GM23338 (cell line): Measurements from ENCODE around the gene EQTN. TPM values are rescaled to one million over a fixed set of nuclear protein-coding genes. Genes with fewer than 3 reads are reported as not detected.

Source experiments
- ATAC-seq: fragments of 200-7000 bp; cut with Tn5 transposase; 3 replicates; pipeline ENCODE4 v1.9.1; 2020
- DNase-seq: peaks from one replicate; pipeline ENCODE4 v3.0.0-alpha.2; 2015; ENCODE audit warnings: low spot score
- H2AFZ ChIP-seq: fragments of 200-600 bp; sonication (generic); 2 replicates; pipeline ENCODE4 v1.8.0; 2016; ENCODE audit warnings: antibody characterized with exemption, mild to moderate bottlenecking, moderate library complexity
- H3F3A ChIP-seq: fragments of 200-600 bp; sonication (generic); replicated peaks from 2 replicates; pipeline ENCODE4 v1.8.0; 2017; ENCODE audit warnings: antibody characterized with exemption, mixed run types, low read depth
- H3K27ac ChIP-seq: fragments of 200-600 bp; sonication (generic); 2 replicates; pipeline ENCODE4 v1.6.1; 2016; ENCODE audit warnings: low read depth
- H3K27me3 ChIP-seq: fragments of 200-600 bp; sonication (generic); 2 replicates; pipeline ENCODE4 v1.8.0; 2016; ENCODE audit warnings: mild to moderate bottlenecking, mixed run types, moderate library complexity; ENCODE audit not compliant: insufficient read depth
- H3K36me3 ChIP-seq: fragments of 200-600 bp; sonication (generic); 2 replicates; pipeline ENCODE4 v1.8.0; 2016; ENCODE audit warnings: mild to moderate bottlenecking; ENCODE audit not compliant: insufficient read depth
- H3K4me1 ChIP-seq: fragments of 200-600 bp; sonication (generic); 2 replicates; pipeline ENCODE4 v1.8.0; 2016; ENCODE audit warnings: mild to moderate bottlenecking, moderate library complexity; ENCODE audit not compliant: insufficient read depth
- H3K4me2 ChIP-seq: fragments of 200-600 bp; sonication (generic); 2 replicates; pipeline ENCODE4 v1.7.1; 2017; ENCODE audit warnings: mixed run types
- H3K4me3 ChIP-seq: fragments of 200-600 bp; sonication (generic); 2 replicates; pipeline ENCODE4 v1.6.1; 2016; ENCODE audit warnings: mixed run types
- H3K79me2 ChIP-seq: fragments of 200-600 bp; sonication (generic); replicated peaks from 2 replicates; pipeline ENCODE4 v1.8.0; 2017; ENCODE audit warnings: mild to moderate bottlenecking; ENCODE audit not compliant: insufficient read depth
- H3K9me2 ChIP-seq: fragments of 200-600 bp; sonication (generic); 2 replicates; pipeline ENCODE4 v1.8.0; 2017; ENCODE audit not compliant: insufficient read depth
- H4K20me1 ChIP-seq: fragments of 200-600 bp; sonication (generic); replicated peaks from 2 replicates; pipeline ENCODE4 v1.8.0; 2017; ENCODE audit warnings: mild to moderate bottlenecking; ENCODE audit not compliant: insufficient read depth
- H3K27ac Mint-ChIP-seq: 2 replicates; pipeline ENCODE4 v1.8.0; 2020; ENCODE audit warnings: inconsistent platforms, mild to moderate bottlenecking, moderate library complexity, mixed read lengths
- H3K27me3 Mint-ChIP-seq: 3 replicates; pipeline ENCODE4 v1.8.0; 2022; ENCODE audit warnings: low read depth, mild to moderate bottlenecking, moderate library complexity, mixed read lengths, inconsistent platforms; ENCODE audit not compliant: insufficient read depth, poor library complexity
- H3K36me3 Mint-ChIP-seq: 3 replicates; pipeline ENCODE4 v1.8.0; 2021; ENCODE audit warnings: low read depth, mild to moderate bottlenecking, inconsistent platforms, moderate library complexity, mixed read lengths
- H3K4me1 Mint-ChIP-seq: 3 replicates; pipeline ENCODE4 v1.8.0; 2020; ENCODE audit warnings: mild to moderate bottlenecking, inconsistent platforms, mixed read lengths
- H3K4me3 Mint-ChIP-seq: 3 replicates; pipeline ENCODE4 v1.8.0; 2021; ENCODE audit warnings: moderate library complexity, mild to moderate bottlenecking, inconsistent platforms, mixed read lengths
- H3K9me3 Mint-ChIP-seq: 3 replicates; pipeline ENCODE4 v1.8.0; 2020; ENCODE audit warnings: moderate library complexity, mild to moderate bottlenecking, inconsistent platforms, mixed read lengths
- CREB1 ChIP-seq: fragments of 250-450 bp; sonication (Bioruptor Pico); IDR thresholded peaks from 2 replicates; pipeline ENCODE4 v1.5.0; 2020; ENCODE audit warnings: low read depth, mild to moderate bottlenecking, moderate library complexity
- EZH2 ChIP-seq: fragments of 200-600 bp; sonication (generic); IDR thresholded peaks from one replicate; pipeline ENCODE4 v1.8.0; 2017; ENCODE audit warnings: antibody characterized with exemption, mild to moderate bottlenecking, low read depth; ENCODE audit not compliant: unreplicated experiment
- EZH2phosphoT487 ChIP-seq: fragments of 200-600 bp; sonication (generic); IDR thresholded peaks from one replicate; pipeline ENCODE4 v1.8.1; 2018; ENCODE audit warnings: antibody characterized with exemption; ENCODE audit not compliant: unreplicated experiment
- JUNB ChIP-seq: IDR thresholded peaks from one replicate; pipeline ENCODE4 v1.6.1; 2016; ENCODE audit warnings: antibody characterized with exemption; ENCODE audit not compliant: unreplicated experiment
- NANOG ChIP-seq: IDR thresholded peaks from 2 replicates; pipeline ENCODE4 v1.6.1; 2016; ENCODE audit warnings: antibody characterized with exemption, borderline replicate concordance
- POLR2AphosphoS5 ChIP-seq: IDR thresholded peaks from 2 replicates; pipeline ENCODE4 v1.6.1; 2016; ENCODE audit warnings: antibody characterized with exemption, low read depth
- STAT1 ChIP-seq: IDR thresholded peaks from one replicate; pipeline ENCODE4 v1.6.1; 2016; ENCODE audit warnings: antibody characterized with exemption; ENCODE audit not compliant: unreplicated experiment
- ZNF114 ChIP-seq: fragments of 250-450 bp; sonication (Bioruptor Pico); IDR thresholded peaks from 2 replicates; pipeline ENCODE4 v1.5.0; 2020; ENCODE audit warnings: mild to moderate bottlenecking, moderate library complexity
- ZNF331 ChIP-seq: fragments of 250-450 bp; sonication (Bioruptor Pico); IDR thresholded peaks from 2 replicates; pipeline ENCODE4 v1.5.0; 2020; ENCODE audit warnings: low read depth, mild to moderate bottlenecking, moderate library complexity
- polyA plus RNA-seq: library from polyadenylated mRNA; unstranded; fragments of >200 nt; fragmentation: Nextera tagmentation; extraction: Ambion mirVana; gene quantifications from 2 replicates; pipeline ENCODE4 v1.2.1, GENCODE V29; 2016
- total RNA-seq: library from RNA; depleted of rRNA; stranded (reverse); fragments of >200 nt; shearing (Covaris generic); gene quantifications from 2 replicates; pipeline ENCODE4 v1.2.3, GENCODE V29; 2014
- TF ChIP-seq, protein P1 (sequence below): fragments of 250-450 bp; sonication (Bioruptor Pico); IDR thresholded peaks from 2 replicates; pipeline ENCODE4 v1.5.0; 2020; ENCODE audit warnings: mild to moderate bottlenecking, moderate library complexity
- TF ChIP-seq, protein P2 (sequence below), 2 experiments: fragments of 200-600 bp in 1 of 2; sonication (generic) in 1 of 2; conservative IDR thresholded peaks; 2 replicates each; pipeline versions ENCODE4 v1.5.1 to v1.6.1; 2016 to 2017; ENCODE audit warnings: antibody characterized with exemption in 2 of 2, low read depth in 2 of 2, mild to moderate bottlenecking in 2 of 2, moderate library complexity in 1 of 2
- TF ChIP-seq, protein P3 (sequence below): IDR thresholded peaks from 2 replicates; pipeline ENCODE4 v1.6.1; 2016; ENCODE audit warnings: antibody characterized with exemption
- TF ChIP-seq, protein P4 (sequence below): IDR thresholded peaks from one replicate; pipeline ENCODE4 v1.6.1; 2018; ENCODE audit warnings: antibody characterized with exemption; ENCODE audit not compliant: unreplicated experiment

EQTN gene
- total and polyA plus RNA-seq, 2 experiments from 2014 or later, result 0.24 TPM; not detected in 1

DNA sequence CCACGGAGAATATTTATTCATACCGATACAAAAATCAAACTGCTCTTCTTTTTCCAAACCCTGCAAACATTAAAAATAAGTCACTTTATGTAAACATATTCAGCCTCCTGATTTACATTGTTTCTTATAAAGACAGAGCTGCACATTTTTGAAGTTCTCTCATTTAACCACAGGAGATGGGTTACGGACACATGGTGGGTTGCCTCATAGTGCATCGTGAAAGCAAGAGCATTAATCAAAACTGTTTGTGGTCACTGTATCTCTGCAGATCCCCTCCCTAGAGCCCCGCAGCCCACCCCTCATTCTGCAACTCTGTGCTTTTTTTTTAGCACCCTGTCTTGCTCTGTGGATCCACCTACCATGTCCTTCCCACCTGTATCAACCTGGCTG, 43.3 kb upstream of the EQTN start:
- TF ChIP-seq POLR2AphosphoS5 (no peak), NANOG (no peak), ZNF114 (no peak), EZH2 (no peak), ZNF331 (no peak), CREB1 (CRISPR knock-in tag) (no peak), STAT1 (no peak), JUNB (no peak), EZH2phosphoT487 (no peak)
- TF ChIP-seq, protein P1, sequence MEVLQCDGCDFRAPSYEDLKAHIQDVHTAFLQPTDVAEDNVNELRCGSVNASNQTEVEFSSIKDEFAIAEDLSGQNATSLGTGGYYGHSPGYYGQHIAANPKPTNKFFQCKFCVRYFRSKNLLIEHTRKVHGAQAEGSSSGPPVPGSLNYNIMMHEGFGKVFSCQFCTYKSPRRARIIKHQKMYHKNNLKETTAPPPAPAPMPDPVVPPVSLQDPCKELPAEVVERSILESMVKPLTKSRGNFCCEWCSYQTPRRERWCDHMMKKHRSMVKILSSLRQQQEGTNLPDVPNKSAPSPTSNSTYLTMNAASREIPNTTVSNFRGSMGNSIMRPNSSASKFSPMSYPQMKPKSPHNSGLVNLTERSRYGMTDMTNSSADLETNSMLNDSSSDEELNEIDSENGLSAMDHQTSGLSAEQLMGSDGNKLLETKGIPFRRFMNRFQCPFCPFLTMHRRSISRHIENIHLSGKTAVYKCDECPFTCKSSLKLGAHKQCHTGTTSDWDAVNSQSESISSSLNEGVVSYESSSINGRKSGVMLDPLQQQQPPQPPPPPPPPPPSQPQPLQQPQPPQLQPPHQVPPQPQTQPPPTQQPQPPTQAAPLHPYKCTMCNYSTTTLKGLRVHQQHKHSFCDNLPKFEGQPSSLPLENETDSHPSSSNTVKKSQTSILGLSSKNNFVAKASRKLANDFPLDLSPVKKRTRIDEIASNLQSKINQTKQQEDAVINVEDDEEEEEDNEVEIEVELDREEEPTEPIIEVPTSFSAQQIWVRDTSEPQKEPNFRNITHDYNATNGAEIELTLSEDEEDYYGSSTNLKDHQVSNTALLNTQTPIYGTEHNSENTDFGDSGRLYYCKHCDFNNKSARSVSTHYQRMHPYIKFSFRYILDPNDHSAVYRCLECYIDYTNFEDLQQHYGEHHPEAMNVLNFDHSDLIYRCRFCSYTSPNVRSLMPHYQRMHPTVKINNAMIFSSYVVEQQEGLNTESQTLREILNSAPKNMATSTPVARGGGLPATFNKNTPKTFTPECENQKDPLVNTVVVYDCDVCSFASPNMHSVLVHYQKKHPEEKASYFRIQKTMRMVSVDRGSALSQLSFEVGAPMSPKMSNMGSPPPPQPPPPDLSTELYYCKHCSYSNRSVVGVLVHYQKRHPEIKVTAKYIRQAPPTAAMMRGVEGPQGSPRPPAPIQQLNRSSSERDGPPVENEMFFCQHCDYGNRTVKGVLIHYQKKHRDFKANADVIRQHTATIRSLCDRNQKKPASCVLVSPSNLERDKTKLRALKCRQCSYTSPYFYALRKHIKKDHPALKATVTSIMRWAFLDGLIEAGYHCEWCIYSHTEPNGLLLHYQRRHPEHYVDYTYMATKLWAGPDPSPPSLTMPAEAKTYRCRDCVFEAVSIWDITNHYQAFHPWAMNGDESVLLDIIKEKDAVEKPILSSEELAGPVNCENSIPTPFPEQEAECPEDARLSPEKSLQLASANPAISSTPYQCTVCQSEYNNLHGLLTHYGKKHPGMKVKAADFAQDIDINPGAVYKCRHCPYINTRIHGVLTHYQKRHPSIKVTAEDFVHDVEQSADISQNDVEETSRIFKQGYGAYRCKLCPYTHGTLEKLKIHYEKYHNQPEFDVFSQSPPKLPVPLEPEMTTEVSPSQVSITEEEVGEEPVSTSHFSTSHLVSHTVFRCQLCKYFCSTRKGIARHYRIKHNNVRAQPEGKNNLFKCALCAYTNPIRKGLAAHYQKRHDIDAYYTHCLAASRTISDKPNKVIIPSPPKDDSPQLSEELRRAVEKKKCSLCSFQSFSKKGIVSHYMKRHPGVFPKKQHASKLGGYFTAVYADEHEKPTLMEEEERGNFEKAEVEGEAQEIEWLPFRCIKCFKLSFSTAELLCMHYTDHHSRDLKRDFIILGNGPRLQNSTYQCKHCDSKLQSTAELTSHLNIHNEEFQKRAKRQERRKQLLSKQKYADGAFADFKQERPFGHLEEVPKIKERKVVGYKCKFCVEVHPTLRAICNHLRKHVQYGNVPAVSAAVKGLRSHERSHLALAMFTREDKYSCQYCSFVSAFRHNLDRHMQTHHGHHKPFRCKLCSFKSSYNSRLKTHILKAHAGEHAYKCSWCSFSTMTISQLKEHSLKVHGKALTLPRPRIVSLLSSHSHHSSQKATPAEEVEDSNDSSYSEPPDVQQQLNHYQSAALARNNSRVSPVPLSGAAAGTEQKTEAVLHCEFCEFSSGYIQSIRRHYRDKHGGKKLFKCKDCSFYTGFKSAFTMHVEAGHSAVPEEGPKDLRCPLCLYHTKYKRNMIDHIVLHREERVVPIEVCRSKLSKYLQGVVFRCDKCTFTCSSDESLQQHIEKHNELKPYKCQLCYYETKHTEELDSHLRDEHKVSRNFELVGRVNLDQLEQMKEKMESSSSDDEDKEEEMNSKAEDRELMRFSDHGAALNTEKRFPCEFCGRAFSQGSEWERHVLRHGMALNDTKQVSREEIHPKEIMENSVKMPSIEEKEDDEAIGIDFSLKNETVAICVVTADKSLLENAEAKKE (CRISPR knock-in tag), result no peak
- TF ChIP-seq, protein P2, sequence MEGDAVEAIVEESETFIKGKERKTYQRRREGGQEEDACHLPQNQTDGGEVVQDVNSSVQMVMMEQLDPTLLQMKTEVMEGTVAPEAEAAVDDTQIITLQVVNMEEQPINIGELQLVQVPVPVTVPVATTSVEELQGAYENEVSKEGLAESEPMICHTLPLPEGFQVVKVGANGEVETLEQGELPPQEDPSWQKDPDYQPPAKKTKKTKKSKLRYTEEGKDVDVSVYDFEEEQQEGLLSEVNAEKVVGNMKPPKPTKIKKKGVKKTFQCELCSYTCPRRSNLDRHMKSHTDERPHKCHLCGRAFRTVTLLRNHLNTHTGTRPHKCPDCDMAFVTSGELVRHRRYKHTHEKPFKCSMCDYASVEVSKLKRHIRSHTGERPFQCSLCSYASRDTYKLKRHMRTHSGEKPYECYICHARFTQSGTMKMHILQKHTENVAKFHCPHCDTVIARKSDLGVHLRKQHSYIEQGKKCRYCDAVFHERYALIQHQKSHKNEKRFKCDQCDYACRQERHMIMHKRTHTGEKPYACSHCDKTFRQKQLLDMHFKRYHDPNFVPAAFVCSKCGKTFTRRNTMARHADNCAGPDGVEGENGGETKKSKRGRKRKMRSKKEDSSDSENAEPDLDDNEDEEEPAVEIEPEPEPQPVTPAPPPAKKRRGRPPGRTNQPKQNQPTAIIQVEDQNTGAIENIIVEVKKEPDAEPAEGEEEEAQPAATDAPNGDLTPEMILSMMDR (conservative IDR thresholded peaks at IDR 0.05; ENCODE audit: low read depth in 2 of 2), result no peak
- TF ChIP-seq, protein P3, sequence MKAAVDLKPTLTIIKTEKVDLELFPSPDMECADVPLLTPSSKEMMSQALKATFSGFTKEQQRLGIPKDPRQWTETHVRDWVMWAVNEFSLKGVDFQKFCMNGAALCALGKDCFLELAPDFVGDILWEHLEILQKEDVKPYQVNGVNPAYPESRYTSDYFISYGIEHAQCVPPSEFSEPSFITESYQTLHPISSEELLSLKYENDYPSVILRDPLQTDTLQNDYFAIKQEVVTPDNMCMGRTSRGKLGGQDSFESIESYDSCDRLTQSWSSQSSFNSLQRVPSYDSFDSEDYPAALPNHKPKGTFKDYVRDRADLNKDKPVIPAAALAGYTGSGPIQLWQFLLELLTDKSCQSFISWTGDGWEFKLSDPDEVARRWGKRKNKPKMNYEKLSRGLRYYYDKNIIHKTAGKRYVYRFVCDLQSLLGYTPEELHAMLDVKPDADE, result no peak
- TF ChIP-seq, protein P4, sequence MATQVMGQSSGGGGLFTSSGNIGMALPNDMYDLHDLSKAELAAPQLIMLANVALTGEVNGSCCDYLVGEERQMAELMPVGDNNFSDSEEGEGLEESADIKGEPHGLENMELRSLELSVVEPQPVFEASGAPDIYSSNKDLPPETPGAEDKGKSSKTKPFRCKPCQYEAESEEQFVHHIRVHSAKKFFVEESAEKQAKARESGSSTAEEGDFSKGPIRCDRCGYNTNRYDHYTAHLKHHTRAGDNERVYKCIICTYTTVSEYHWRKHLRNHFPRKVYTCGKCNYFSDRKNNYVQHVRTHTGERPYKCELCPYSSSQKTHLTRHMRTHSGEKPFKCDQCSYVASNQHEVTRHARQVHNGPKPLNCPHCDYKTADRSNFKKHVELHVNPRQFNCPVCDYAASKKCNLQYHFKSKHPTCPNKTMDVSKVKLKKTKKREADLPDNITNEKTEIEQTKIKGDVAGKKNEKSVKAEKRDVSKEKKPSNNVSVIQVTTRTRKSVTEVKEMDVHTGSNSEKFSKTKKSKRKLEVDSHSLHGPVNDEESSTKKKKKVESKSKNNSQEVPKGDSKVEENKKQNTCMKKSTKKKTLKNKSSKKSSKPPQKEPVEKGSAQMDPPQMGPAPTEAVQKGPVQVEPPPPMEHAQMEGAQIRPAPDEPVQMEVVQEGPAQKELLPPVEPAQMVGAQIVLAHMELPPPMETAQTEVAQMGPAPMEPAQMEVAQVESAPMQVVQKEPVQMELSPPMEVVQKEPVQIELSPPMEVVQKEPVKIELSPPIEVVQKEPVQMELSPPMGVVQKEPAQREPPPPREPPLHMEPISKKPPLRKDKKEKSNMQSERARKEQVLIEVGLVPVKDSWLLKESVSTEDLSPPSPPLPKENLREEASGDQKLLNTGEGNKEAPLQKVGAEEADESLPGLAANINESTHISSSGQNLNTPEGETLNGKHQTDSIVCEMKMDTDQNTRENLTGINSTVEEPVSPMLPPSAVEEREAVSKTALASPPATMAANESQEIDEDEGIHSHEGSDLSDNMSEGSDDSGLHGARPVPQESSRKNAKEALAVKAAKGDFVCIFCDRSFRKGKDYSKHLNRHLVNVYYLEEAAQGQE, result no peak
- H3K9me2 ChIP-seq, result no peaks in the 10 kb centered on the region; the same call in 1 of the 2 replicates
- H3K27me3 Mint-ChIP-seq, result peaks cover 1% of the 10 kb centered on the region
- no peak overlapping the region for H3K27ac ChIP-seq
- no peaks in the 10 kb centered on the region for H3F3A ChIP-seq
- H3K4me2 ChIP-seq, result no peak overlapping the region
- H3K79me2 ChIP-seq, result no peaks in the 10 kb centered on the region
- H3K36me3 ChIP-seq, result no peaks in the 10 kb centered on the region
- peaks cover 47% of the 10 kb centered on the region for H3K4me1 Mint-ChIP-seq
- H3K4me3 Mint-ChIP-seq, result no peak overlapping the region
- no peaks in the 10 kb centered on the region for H4K20me1 ChIP-seq
- H3K36me3 Mint-ChIP-seq, result peaks cover 35% of the 10 kb centered on the region
- H3K27ac Mint-ChIP-seq, result no peak overlapping the region
- peaks cover 15% of the 10 kb centered on the region for H3K4me1 ChIP-seq
- no peak overlapping the region for H2AFZ ChIP-seq
- no peak for DNase-seq
- no peaks in the 10 kb centered on the region for H3K27me3 ChIP-seq
- no peak overlapping the region for H3K4me3 ChIP-seq
- ATAC-seq, result no peak
- peaks cover 14% of the 10 kb centered on the region; the same call in 2 of the 3 replicates for H3K9me3 Mint-ChIP-seq
